K562 (cell line): ENCODE measurements around the gene STARD6. TPM values are rescaled to one million over a fixed set of nuclear protein-coding genes. Genes with fewer than 3 reads are reported as not detected.

Experiments used
- ARID1B ChIP-seq: fragments of 450-650 bp; IDR thresholded peaks from 2 replicates; pipeline ENCODE4 v1.6.1; 2016; ENCODE audit warnings: antibody characterized with exemption, mild to moderate bottlenecking, inconsistent platforms
- EGR1 ChIP-seq: fragments of 450-650 bp; conservative IDR thresholded peaks from 2 replicates; pipeline ENCODE4 v1.6.1; 2017; ENCODE audit warnings: mild to moderate bottlenecking
- EHMT2 ChIP-seq: fragments of 450-650 bp; IDR thresholded peaks from 2 replicates; pipeline ENCODE4 v1.6.1; 2018; ENCODE audit warnings: antibody characterized with exemption
- ESRRB ChIP-seq: fragments of 250-450 bp; sonication (Bioruptor Pico); IDR thresholded peaks from 2 replicates; pipeline ENCODE4 v1.5.0; 2020; ENCODE audit warnings: mild to moderate bottlenecking, moderate library complexity, borderline replicate concordance
- NR3C1 ChIP-seq: sonication (generic); formaldehyde crosslinking; IDR thresholded peaks from 2 replicates; pipeline ENCODE4 v1.8.1; 2022; ENCODE audit warnings: missing genetic modification reagents
- RAD21 ChIP-seq, 2 experiments: fragments of 250-450 bp in 1 of 2; fragments of 450-650 bp in 1 of 2; sonication (Bioruptor Pico) in 1 of 2; formaldehyde crosslinking in 1 of 2; IDR thresholded peaks in 1 of 2; conservative IDR thresholded peaks in 1 of 2; 2 replicates each; pipeline versions ENCODE4 v1.4.0 to v1.8.0; 2020 to 2022; ENCODE audit warnings: mild to moderate bottlenecking in 2 of 2, moderate library complexity in 1 of 2
- TBL1XR1 ChIP-seq, 2 experiments: IDR thresholded peaks; 2 replicates each; pipeline ENCODE4 v1.6.1; 2012; ENCODE audit warnings: improper control_type of control experiment in 2 of 2, low read length in 2 of 2, mild to moderate bottlenecking in 1 of 2
- ZNF12 ChIP-seq: sonication (generic); formaldehyde crosslinking; IDR thresholded peaks from 2 replicates; pipeline ENCODE4 v1.4.0; 2020; ENCODE audit warnings: mild to moderate bottlenecking, missing genetic modification reagents
- ZNF263 ChIP-seq: sonication (generic); formaldehyde crosslinking; IDR thresholded peaks from 2 replicates; pipeline ENCODE4 v1.8.0; 2022; ENCODE audit warnings: mild to moderate bottlenecking, missing genetic modification reagents, borderline replicate concordance
- ZNF316 ChIP-seq: fragments of 450-650 bp; IDR thresholded peaks from 2 replicates; pipeline ENCODE4 v1.6.1; 2016
- ZNF764 ChIP-seq: fragments of 250-450 bp; sonication (Bioruptor Pico); IDR thresholded peaks from 2 replicates; pipeline ENCODE4 v1.4.0; 2020; ENCODE audit warnings: low read depth, mild to moderate bottlenecking, moderate library complexity
- polyA plus RNA-seq, 8 experiments: library from polyadenylated mRNA; depleted of rRNA in 4 of 8; stranded (reverse) in 5 of 8; unstranded in 3 of 8; fragments of >200 nt; fragmentation: Nextera tagmentation in 2 of 8; fragmentation: Illumina TruSeq in 1 of 8; extraction: Ambion mirVana in 2 of 8; extraction: Trizol in 1 of 8; gene quantifications; 2 replicates each; pipeline versions ENCODE4 v1.2.1 to v1.2.3, GENCODE V29; 2011 to 2014; ENCODE audit warnings: inconsistent platforms in 1 of 8, missing spikeins in 1 of 8
- total RNA-seq, 7 experiments: library from RNA; depleted of rRNA in 6 of 7; stranded (reverse); fragments of >200 nt in 6 of 7; fragmentation: Illumina TruSeq in 2 of 7; extraction: Trizol in 2 of 7; gene quantifications; 2 replicates each; pipeline versions ENCODE4 v1.2.1 to v1.2.3, GENCODE V29; 2011 to 2021; ENCODE audit warnings: low replicate concordance in 1 of 7
- TF ChIP-seq, protein P1 (sequence below): fragments of 450-650 bp; formaldehyde crosslinking; IDR thresholded peaks from 2 replicates; pipeline ENCODE4 v1.4.0; 2020; ENCODE audit warnings: mild to moderate bottlenecking, moderate library complexity
- TF ChIP-seq, protein P2 (sequence below): fragments of 250-450 bp; sonication (Bioruptor Pico); IDR thresholded peaks from 2 replicates; pipeline ENCODE4 v1.8.0; 2021; ENCODE audit warnings: borderline replicate concordance, mild to moderate bottlenecking, moderate library complexity; ENCODE audit not compliant: poor library complexity, severe bottlenecking
- TF ChIP-seq, protein P3 (sequence below), 2 experiments: fragments of 450-650 bp; formaldehyde crosslinking in 1 of 2; IDR thresholded peaks; 2 replicates each; pipeline versions ENCODE4 v1.4.0 to v1.6.1; 2014 to 2020; ENCODE audit warnings: mild to moderate bottlenecking in 2 of 2, borderline replicate concordance in 1 of 2, low read depth in 1 of 2
- TF ChIP-seq, protein P4 (sequence below): fragments of 450-650 bp; formaldehyde crosslinking; IDR thresholded peaks from 2 replicates; pipeline ENCODE4 v1.4.0; 2020; ENCODE audit warnings: mild to moderate bottlenecking, moderate library complexity
- TF ChIP-seq, protein P5 (sequence below): fragments of 250-450 bp; sonication (Bioruptor Pico); IDR thresholded peaks from 2 replicates; pipeline ENCODE4 v1.6.1; 2021; ENCODE audit warnings: mild to moderate bottlenecking

The STARD6 gene
- total and polyA plus RNA-seq, 9 of the 15 experiments (the other 6 are each of a cell fraction or from before 2014, with no cell fraction given), result 0.11 to 0.15 TPM; not detected in 7

DNA sequence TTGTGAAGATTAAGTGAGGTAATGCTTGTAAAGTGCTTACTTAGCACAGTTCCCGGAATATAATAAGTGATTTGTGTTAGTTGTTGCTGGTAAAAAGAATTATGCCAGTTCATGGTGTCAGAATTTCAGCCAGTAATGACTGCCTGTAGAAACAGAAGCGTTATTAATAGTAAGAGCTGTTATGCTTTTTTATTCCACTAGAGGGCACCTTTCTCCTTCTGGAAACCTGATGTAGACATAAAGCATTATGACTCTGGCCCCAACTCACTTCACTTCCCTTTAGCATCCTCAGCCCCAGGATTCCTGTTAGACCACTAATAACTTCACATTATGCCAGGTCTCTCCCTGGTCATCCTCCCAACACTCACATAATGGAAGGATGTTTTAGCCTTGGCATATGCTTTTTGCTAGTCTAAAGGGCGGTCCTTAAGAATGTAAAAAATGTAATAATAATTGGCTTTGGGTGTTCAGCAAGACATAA, 34.9 kb upstream of the STARD6 start (continued):
- TF ChIP-seq EHMT2 (no peak), ZNF263 (no peak), ZNF316 (peak; percentile 55), NR3C1 (CRISPR knock-in tag) (no peak), RAD21 (CRISPR knock-in tag; conservative IDR thresholded peaks at IDR 0.05 in 1 of 2, IDR thresholded peaks at IDR 0.05 in 1 of 2) (peak; percentile 58 to 65), ZNF764 (no peak), EGR1 (no peak), ZNF12 (CRISPR knock-in tag) (no peak), ESRRB (CRISPR knock-in tag) (no peak), TBL1XR1 (IDR thresholded peaks at IDR 0.05; ENCODE audit: low read length in 2 of 2) (no peak), ARID1B (no peak)
- TF ChIP-seq, protein P1, sequence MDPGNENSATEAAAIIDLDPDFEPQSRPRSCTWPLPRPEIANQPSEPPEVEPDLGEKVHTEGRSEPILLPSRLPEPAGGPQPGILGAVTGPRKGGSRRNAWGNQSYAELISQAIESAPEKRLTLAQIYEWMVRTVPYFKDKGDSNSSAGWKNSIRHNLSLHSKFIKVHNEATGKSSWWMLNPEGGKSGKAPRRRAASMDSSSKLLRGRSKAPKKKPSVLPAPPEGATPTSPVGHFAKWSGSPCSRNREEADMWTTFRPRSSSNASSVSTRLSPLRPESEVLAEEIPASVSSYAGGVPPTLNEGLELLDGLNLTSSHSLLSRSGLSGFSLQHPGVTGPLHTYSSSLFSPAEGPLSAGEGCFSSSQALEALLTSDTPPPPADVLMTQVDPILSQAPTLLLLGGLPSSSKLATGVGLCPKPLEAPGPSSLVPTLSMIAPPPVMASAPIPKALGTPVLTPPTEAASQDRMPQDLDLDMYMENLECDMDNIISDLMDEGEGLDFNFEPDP (CRISPR knock-in tag), result no peak
- TF ChIP-seq, protein P2, sequence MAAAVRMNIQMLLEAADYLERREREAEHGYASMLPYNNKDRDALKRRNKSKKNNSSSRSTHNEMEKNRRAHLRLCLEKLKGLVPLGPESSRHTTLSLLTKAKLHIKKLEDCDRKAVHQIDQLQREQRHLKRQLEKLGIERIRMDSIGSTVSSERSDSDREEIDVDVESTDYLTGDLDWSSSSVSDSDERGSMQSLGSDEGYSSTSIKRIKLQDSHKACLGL (CRISPR knock-in tag), result no peak
- TF ChIP-seq, protein P3, sequence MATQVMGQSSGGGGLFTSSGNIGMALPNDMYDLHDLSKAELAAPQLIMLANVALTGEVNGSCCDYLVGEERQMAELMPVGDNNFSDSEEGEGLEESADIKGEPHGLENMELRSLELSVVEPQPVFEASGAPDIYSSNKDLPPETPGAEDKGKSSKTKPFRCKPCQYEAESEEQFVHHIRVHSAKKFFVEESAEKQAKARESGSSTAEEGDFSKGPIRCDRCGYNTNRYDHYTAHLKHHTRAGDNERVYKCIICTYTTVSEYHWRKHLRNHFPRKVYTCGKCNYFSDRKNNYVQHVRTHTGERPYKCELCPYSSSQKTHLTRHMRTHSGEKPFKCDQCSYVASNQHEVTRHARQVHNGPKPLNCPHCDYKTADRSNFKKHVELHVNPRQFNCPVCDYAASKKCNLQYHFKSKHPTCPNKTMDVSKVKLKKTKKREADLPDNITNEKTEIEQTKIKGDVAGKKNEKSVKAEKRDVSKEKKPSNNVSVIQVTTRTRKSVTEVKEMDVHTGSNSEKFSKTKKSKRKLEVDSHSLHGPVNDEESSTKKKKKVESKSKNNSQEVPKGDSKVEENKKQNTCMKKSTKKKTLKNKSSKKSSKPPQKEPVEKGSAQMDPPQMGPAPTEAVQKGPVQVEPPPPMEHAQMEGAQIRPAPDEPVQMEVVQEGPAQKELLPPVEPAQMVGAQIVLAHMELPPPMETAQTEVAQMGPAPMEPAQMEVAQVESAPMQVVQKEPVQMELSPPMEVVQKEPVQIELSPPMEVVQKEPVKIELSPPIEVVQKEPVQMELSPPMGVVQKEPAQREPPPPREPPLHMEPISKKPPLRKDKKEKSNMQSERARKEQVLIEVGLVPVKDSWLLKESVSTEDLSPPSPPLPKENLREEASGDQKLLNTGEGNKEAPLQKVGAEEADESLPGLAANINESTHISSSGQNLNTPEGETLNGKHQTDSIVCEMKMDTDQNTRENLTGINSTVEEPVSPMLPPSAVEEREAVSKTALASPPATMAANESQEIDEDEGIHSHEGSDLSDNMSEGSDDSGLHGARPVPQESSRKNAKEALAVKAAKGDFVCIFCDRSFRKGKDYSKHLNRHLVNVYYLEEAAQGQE (IDR thresholded peaks at IDR 0.05; ENCODE audit: borderline replicate concordance), result peak; percentile 41; the same call in 1 of the 2 replicates
- TF ChIP-seq, protein P3 (CRISPR knock-in tag; IDR thresholded peaks at IDR 0.05; ENCODE audit: low read depth), result no peak
- TF ChIP-seq, protein P4, sequence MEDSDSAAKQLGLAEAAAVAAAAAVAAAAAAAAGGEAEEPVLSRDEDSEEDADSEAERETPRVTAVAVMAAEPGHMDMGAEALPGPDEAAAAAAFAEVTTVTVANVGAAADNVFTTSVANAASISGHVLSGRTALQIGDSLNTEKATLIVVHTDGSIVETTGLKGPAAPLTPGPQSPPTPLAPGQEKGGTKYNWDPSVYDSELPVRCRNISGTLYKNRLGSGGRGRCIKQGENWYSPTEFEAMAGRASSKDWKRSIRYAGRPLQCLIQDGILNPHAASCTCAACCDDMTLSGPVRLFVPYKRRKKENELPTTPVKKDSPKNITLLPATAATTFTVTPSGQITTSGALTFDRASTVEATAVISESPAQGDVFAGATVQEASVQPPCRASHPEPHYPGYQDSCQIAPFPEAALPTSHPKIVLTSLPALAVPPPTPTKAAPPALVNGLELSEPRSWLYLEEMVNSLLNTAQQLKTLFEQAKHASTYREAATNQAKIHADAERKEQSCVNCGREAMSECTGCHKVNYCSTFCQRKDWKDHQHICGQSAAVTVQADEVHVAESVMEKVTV (CRISPR knock-in tag), result 0 out of 2 replicates have a peak, but pooled peaks have one; percentile 38
- TF ChIP-seq, protein P5, sequence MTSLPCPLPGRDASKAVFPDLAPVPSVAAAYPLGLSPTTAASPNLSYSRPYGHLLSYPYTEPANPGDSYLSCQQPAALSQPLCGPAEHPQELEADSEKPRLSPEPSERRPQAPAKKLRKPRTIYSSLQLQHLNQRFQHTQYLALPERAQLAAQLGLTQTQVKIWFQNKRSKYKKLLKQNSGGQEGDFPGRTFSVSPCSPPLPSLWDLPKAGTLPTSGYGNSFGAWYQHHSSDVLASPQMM (CRISPR knock-in tag), result no peak
